RWPE1 (cell line): ENCODE measurements around the gene ZBTB7C.

Experiments used
- CTCF ChIA-PET: fragments of 350-600 bp; sonication (Branson Sonifier 250); formaldehyde crosslinking; extraction: SDS; loops from one replicate; lab custom pipeline; 2021; lab: Yijun Ruan, JAX
- POLR2A ChIA-PET: fragments of 400-600 bp; formaldehyde crosslinking; extraction: SDS; loops from one replicate; lab custom pipeline; 2020; ENCODE audit warnings: antibody characterized with exemption; ENCODE audit not compliant: low non-redundant PET; lab: Yijun Ruan, JAX
- DNase-seq: peaks from one replicate; pipeline ENCODE4 v3.0.0; 2012; ENCODE audit warnings: low spot score
- H3K27ac ChIP-seq: fragments of 450-650 bp; 2 replicates; pipeline ENCODE4 v1.5.1; 2017
- TF ChIP-seq, protein P1 (sequence below): fragments of 450-650 bp; conservative IDR thresholded peaks from 2 replicates; pipeline ENCODE4 v1.5.1; 2017; ENCODE audit warnings: low read depth, mild to moderate bottlenecking

The ZBTB7C gene

DNA sequence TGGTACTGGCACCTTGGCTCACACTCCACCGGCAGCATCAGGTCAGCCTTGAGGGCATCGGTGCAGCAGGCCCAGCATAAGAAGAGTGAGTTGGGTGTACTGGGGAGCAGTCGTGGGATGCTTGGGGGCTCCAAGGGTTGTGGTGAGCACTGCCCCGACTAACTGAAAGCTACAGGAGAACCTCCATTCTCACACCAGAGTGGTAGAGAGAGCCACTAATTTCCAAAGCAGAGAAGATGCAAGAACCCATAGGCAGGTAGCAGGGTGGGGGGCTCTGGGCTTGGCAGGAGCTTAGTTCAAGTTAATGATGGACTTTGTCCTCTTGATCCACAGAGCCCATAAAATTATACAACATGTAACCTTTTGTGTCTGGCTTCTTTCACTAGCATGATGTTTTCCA is 330.7 kb downstream of the ZBTB7C start:
- no peak overlapping the region for H3K27ac ChIP-seq
- TF ChIP-seq, protein P1, sequence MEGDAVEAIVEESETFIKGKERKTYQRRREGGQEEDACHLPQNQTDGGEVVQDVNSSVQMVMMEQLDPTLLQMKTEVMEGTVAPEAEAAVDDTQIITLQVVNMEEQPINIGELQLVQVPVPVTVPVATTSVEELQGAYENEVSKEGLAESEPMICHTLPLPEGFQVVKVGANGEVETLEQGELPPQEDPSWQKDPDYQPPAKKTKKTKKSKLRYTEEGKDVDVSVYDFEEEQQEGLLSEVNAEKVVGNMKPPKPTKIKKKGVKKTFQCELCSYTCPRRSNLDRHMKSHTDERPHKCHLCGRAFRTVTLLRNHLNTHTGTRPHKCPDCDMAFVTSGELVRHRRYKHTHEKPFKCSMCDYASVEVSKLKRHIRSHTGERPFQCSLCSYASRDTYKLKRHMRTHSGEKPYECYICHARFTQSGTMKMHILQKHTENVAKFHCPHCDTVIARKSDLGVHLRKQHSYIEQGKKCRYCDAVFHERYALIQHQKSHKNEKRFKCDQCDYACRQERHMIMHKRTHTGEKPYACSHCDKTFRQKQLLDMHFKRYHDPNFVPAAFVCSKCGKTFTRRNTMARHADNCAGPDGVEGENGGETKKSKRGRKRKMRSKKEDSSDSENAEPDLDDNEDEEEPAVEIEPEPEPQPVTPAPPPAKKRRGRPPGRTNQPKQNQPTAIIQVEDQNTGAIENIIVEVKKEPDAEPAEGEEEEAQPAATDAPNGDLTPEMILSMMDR, result no peak
- CTCF ChIA-PET, result no interaction called here
- no peak for DNase-seq
- POLR2A ChIA-PET, result no interaction called here

GRCh38 chr18:48077291-48077690 is 331.9 kb downstream of the ZBTB7C start:
- TF ChIP-seq, protein P1, result no peak
- H3K27ac ChIP-seq, result peak overlapping the region; percentile 34
- CTCF ChIA-PET, result no interaction called here
- no peak for DNase-seq
- POLR2A ChIA-PET, result no interaction called here

GRCh38 chr18:48076461-48076860 is 332.7 kb downstream of the ZBTB7C start:
- H3K27ac ChIP-seq, result no peak overlapping the region
- CTCF ChIA-PET, result interaction anchor here (0.7 kb wide), 1 partner anchor 90 kb away, joined by 7 read pairs; no protein-coding TSS in a partner anchor
- no peak for DNase-seq
- POLR2A ChIA-PET, result no interaction called here
- TF ChIP-seq, protein P1, result no peak

- H3K27ac ChIP-seq, result peak overlapping the region; percentile 32
- CTCF ChIA-PET, result no interaction called here
- DNase-seq, result no peak
- POLR2A ChIA-PET, result interaction anchor here (0.6 kb wide), 1 partner anchor 145 kb away, joined by 6 read pairs; no protein-coding TSS in a partner anchor
- TF ChIP-seq, protein P1, result no peak
Observed at GRCh38 chr18:48075707-48076093, 333.5 kb downstream of the ZBTB7C start.

GRCh38 chr18:48074929-48075706 is 334.1 kb downstream of the ZBTB7C start:
- no peak for DNase-seq
- CTCF ChIA-PET, result no interaction called here
- peak overlapping the region; percentile 32 for H3K27ac ChIP-seq
- TF ChIP-seq, protein P1, result no peak
- POLR2A ChIA-PET, result interaction anchor here (0.6 kb wide), 1 partner anchor 144 kb away, joined by 6 read pairs; no protein-coding TSS in a partner anchor

DNA sequence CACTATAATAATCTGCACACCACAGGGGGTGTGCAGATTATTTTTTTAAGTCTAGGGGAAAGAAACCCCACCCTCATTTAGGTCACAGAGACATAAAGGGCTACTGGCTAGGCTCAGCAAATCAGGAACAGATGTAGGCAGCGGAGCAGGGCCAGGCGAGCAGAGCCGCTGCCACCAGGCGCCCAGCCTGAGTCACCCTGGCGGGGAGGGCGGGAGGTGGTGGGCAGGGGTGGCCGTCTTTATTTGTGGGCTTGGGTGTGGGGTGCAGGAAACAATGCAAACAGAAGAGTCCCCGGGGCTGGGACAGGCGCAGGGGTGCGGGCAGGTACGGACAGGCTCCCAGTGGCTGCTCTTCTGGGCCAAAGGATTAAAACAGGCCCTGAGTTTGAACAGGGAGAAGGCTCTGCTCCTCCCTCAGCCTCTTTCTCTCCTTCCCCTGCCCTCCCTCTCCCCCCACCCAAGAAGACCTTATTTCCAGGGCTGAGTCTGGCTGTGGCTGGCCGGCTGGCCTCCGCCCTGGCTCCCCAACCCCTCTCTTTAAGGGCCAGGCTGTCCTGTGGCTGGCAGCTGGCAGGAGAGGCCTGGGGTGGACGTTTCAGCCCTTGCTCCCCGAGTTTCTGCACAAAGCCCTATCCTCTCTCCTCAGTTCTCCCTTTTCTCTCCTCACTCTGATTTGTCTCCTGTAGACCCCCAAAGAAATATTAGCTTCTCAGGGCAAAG is 335.8 kb downstream of the ZBTB7C start:
- TF ChIP-seq, protein P1, result no peak
- ChIA-PET CTCF (interaction anchor here (0.7 kb wide), 1 partner anchor 21 kb away, joined by 5 read pairs; no protein-coding TSS in a partner anchor), POLR2A (no interaction called here)
- DNase-seq, result peak; percentile 15
- H3K27ac ChIP-seq, result peak overlapping the region; percentile 95
